Kasumi-1 (cell line): ENCODE measurements around the gene HSPA12A.
"Not testable (repeated sequence)": the region's sequence is repeated elsewhere in the genome, so short reads cannot be mapped to it uniquely, and the experiment has no call there.

Experiments used
- DNase-seq, 2 experiments: peaks; one replicate each; lab custom pipeline; 2025; lab: John Stamatoyannopoulos, UW

Gene HSPA12A

DNA sequence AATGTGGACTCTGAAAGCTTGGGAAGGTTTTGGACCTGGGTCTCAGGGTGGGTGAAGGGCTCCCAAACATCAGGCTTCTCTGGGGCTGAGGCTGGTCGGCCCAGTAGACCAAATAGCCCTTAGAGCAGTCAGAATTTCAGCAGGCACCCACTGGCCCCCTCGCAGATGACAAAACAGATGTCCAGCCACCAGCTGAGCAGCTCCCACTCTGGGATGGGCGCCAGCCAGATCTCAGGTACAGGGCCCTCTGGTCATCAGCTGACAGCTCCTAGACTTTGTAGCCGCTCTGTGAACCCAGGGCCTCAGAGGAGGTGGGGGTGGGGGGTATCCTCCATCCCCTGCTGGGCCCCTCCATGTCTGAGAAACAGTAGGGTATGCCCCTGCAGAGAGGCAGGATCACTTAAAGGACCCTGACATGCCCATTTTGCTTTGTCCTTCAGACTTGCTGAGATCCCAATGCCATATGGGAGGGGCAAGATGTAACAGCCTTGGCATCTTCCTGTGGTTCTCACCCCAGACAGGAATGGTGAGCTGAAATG lies 26.5 kb downstream of the HSPA12A start:
- no peak for DNase-seq

DNA sequence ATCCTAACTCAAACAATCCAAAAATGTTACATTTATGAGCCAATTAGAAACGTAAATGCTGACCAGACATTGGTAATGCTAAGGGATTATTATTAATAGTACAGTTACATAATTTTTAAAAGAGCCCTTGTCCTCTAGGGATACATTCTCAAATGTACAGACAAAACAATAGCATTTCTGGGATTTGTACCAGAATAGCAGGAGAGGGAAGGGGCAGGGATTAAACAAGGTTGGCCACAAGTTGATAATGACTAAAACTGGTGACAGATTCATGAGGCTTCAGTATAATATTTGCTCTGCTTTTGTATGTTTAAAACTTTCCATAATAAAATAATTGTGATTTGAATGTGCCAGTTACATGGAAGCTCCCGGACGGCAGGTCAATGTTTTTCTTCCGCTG lies 27.0 kb downstream of the HSPA12A start:
- no peak for DNase-seq

DNA sequence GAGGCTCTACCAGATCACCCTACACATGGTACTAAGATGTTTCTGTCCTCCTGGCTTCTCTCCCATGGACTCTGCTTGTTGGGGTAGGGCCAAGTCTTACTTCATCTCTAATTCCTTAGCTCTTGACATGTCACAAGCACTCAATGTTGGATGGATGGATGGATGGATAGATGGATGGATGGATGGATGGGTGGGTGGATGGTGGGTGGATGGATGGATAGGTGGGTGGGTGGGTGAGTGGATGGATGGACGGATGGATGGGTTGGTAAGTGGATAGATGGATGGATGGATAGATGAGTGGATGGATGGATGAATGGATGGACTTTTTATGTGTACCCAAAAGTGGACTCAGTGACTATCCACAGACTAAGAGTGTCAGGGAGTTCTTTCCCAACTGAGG lies 28.5 kb downstream of the HSPA12A start:
- DNase-seq: no peak

DNA sequence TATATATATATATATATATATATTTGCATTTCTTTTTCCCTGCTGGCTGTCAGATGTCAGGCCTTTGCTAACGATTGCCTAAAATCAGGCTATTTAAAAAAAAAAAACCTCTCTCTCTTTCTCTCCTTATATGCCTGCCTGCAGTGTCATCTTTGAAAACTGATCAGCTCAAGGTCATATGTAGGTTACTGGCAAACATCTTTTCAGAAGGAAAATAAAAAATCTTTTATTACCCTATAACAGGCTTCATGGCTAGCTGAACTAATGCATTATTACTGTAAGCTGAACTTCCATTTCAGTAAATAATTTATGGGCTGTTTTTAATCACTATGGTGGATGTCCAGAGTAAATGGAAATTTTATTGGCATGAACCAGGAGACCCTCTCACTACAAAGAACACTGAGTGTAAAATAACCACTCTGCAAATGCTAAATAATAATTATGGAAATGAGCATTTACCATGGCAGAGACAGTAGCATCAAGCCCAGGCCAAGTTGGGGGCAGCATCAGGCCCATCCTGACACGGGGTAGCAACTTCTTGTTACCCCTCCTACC lies 29.3 kb downstream of the HSPA12A start:
- DNase-seq: no peak

DNA sequence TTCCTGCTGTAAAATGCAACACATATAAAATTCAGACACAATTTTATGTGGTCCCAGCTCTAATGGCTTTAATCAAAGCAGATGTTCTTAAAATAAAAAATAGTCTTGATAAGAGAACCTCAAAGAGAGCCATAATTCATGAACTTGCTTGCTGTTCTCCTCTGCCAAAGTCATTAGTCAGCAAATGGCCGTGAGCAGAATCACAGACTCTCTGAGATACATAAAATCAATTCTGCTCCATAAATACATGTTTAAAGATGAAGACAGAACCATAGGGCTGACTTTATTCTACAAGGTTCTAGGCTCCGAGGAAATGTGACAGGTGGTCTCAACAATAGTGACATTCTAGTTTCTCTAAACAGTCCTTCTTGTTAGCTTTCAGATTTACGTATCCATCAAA lies 29.8 kb downstream of the HSPA12A start:
- DNase-seq: no peak

DNA sequence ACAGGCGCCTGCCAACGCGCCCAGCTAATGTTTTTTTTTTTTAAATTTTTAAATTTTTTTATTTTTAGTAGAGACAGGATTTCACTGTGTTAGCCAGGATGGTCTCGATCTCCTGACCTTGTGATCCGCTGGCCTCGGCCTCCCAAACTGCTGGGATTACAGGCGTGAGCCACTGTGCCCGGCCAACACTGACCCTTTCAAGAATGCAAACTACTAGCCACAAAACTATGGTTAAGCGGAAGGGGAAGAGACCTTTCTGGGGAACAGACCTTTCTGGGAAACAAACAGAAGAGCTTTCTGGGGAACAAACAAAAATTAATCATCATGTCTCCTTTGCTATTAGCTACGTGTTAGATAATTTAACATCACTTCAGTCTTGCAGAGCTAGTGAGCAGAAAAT lies 30.6 kb downstream of the HSPA12A start:
- DNase-seq: not testable (repeated sequence)

DNA sequence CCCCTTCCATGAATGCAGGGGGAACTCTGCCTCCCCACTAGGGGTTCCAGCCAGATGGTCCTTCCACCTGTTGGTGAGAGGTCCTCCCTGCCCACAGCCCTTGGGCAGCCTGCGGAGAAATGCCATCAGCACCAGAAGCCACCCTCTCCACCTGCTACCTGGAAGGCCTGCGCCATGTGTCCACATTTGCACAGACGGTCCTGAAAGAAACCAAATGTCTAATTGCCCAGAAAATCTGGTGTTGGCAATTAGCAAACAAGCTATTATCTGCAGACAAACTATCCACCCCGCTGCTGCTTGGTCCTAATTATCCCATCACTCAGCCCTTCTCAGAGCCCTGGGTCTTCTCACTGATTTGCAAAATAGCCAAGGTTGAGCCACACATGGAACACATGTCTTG lies 32.3 kb downstream of the HSPA12A start:
- DNase-seq: no peak

DNA sequence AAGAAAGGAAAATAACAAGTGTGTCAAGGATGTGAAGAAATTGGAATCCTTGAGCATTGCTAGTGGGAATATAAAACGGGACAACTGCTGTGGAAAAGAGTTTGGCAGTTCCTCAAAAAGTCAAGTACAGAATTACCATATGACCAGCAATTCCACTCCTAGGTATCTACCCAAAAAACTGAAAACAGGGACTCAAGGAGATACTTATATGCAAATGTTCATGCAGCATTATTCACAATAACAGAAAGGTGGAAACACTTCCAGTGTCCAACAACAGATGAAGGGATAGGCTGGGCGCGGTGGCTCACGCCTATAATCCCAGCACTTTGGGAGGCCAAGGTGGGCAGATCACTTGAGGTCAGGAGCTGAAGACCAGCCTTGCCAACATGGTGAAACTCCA lies 33.5 kb downstream of the HSPA12A start:
- no peak for DNase-seq

DNA sequence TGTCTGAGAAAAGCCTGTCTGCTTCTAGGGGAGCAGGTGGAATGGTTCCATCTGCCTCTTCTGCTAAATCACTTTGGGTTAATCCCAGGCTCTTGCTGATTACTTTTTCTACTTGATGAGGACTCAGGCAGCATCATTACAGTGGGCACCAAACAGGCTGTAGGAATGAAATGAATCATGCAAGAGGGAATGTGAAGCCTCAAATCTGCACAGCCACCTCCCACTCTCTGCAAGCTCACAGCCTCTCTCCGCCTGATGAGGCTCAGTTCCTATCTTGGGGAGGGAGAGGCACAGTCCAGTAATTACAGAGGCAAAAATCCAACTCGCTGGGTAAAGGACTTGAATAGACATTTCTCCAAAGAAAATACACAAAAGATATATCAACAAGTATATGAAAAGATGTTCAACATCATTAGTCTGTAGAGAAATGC lies 34.0 kb downstream of the HSPA12A start:
- DNase-seq: no peak

DNA sequence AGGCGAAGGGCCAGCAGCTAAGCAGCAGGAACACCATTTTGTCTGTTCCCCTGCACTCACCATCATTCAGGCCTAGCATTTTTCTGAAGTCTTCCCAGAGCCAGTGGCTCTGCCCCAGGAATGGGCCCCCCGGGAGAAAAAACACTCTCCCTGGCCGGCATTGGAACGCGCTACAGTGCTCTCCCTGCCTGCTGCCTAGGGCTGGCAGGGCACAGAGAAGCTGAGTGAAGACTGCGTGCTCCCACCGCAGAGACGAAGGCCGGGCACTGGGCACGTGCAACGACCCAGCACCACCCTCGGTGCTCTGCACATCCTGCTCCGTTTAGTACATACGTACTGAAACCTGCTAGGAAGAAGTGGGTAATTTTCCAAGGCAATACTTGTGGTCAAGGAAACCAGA lies 34.4 kb downstream of the HSPA12A start:
- no peak for DNase-seq

DNA sequence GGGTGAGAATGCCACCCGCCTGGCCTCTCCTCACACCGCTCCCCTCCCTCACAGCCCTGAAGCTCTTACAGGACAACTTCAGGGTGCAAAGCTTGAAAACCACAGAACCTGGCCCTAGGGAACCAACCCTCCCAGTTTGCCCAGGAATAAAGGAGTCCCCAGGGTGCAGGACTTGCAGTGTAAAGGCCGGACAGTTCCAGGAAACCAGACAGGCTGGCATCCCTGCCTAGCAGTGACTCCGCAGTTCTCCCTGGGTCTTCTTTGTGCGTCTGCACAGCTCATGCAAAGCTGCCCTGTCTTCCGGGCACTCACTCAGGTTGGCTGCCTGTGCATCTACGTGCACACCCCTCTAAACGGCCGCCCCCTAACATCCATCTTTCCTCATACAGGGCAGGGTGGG lies 36.1 kb downstream of the HSPA12A start:
- DNase-seq: no peak

DNA sequence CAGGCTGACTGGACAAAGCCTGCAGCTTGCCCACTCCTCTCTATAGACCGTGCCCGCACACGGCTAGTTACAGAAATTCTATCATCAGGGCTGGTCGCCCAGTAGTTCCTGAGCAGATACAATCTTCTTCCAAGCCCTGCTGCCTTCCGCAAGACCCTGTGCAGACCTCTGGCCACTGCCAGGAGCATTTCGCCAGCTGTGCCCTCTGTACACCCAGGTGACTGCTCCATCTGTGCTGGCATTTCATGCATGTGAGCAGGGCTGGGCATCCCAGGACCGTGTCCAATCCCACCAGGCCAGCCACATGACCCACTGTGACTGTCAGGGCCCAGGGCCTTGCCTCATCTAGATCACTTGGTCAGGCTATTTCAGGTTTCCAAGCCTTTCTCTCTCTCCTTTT lies 36.9 kb downstream of the HSPA12A start:
- DNase-seq: no peak

DNA sequence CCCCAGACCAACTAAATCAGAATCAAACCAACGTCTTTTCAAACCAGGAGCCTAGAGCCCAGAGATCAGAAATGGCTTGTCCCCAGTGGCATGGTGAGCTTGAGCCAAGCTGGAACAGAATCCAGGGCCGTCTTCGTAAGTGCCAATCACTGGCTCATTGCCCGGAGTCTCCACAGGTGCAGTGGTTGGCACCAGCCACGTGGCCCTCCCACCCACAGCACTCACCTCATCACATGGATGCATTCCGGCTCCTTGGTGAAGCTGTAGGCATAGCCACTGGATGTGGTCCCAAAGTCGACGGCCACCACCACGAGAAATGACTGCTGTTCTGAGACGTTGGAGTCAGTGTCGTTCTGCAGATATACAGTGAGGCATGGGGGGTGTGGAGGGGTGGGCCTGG lies 37.4 kb downstream of the HSPA12A start:
- no peak for DNase-seq

DNA sequence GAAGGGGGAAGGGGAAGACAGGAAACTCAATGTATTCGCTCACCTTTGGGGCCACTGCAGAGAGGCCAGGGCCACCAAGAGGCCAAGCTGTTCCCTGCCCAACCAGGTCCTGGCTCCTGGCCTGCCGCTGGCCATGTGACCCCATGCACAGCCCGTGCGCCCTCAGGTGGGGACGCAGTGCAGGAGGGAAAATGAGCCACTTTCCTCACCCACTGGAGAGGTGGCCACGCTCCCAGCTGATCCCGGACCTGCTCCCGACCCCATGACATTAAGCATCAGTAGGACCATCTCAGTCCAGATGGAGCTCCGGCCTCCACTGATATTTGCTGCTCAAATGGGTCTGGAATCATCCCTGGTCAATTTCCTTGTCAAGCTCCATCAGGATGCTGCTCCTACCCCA lies 40.2 kb downstream of the HSPA12A start:
- DNase-seq: no peak

DNA sequence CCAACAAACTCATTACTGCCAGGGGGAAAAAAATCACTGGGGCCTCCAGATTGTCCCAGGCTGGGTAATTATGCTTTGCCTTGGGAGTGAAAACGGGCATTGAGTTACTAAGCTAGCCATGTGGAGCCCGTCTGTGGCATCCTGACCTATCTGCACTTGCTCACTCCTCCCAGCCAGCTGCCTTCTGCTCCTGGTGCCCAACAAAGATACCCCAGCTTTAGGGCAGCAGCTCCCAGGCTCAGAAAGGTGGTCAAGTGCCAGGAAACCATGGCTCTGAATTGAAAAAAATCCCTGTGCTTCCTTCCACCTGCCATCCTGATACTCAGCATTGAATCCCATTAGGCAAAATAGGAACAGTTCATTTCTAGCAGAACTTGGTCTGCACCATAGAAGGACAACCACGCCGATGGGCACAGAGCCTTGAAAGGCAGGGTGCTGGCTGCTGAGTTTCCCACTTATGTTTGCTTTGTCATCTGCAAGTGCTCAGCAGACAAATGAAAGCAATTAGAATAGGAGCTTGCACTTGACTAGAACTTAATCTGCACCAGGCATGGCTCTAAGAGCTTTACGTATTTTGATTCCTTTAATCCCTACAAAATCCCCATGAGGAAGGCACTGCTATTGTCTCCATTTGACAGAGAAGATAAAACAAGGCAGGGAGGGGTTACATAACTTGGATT lies 42.8 kb downstream of the HSPA12A start:
- DNase-seq: no peak

DNA sequence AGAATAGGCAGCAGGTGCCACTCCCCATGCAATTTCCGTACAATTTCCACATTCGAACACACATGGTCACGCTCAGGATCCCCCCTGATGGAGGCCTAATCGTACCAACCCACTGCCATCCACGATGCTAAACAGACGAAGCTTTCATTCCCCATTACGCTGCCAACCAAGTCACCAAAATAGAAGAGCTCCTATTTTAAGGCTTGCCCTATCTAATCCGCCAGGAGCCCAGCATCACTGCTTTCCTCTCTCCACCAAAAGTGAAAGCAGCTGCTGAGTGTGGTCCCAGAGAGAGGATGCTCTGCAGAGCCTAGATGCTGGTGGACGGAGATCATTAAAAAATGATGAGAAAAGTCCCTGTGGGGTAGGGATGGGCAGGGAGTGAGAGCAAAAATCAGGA lies 43.3 kb downstream of the HSPA12A start:
- DNase-seq: no peak

DNA sequence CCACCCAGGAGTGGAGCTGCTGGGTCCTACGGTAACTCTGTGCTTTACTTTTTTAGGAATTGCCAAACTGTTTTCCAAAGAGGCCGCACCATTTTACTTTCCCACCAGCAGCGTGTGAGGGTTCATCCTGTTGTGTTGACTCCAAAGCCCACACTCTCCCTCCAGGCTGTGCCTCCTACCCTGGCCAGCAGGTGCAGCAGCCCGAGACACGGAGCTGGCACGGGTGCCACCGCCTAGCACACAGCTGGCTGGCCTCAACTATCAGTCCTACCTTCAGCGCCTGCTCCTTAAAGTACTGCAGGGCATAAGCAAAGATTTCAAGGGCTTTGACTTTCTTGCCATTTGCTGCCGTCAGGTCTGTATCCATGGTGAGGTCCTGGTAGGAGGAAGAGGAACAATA lies 44.0 kb downstream of the HSPA12A start:
- no peak for DNase-seq

DNA sequence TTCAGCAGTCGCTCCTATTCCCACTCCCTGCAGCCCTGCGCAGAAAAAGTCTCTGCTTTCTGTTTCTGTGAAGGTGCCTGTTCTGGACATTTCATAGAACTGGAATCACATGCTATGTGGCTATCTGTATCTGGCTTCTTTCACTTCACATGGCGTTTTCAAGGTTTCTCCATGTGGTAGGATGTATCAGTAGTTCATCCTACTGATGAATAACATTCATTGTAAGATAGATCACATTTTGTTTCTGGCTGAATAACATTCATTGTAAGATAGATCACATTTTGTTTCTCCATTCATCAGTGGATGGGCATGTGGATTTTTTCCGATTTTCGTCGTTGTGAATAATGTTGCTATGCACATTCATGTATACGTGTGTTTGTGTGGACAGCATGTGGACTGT lies 44.5 kb downstream of the HSPA12A start:
- DNase-seq: no peak

DNA sequence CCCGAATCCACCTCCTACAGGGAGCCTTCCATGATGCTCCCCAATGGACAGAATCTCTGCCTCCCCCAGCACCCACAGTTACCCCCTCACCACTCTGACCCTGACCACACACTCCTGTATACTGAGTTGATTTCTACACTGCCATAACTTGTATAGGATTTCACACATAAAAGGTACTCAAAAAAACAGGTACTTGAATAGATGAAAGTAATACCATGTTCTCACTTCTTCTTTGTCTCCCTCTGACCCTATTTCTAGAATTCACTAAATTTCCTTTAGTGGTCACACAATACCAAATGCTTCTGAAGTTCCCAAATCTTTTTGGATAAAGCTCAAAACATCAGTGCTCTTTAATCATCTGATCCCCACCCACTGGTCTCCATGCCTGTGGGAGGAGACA lies 45.4 kb downstream of the HSPA12A start:
- no peak for DNase-seq

DNA sequence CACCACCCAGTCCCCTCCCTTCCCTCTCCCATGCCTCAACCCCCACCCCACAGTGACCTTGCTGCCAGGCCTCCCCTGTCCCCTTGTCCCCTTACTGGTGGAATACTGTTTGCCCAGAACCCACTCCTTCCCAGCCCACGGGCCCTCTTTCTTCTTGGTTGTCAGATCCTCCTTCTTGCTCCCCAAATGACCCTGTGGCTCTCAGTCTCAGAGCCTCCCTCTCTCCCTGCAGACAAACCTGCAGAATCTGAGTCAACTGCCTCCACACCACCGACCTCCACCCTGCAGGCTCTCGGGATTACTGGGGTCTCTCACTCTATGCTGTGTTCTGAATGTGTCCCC lies 47.5 kb downstream of the HSPA12A start:
- DNase-seq: no peak

DNA sequence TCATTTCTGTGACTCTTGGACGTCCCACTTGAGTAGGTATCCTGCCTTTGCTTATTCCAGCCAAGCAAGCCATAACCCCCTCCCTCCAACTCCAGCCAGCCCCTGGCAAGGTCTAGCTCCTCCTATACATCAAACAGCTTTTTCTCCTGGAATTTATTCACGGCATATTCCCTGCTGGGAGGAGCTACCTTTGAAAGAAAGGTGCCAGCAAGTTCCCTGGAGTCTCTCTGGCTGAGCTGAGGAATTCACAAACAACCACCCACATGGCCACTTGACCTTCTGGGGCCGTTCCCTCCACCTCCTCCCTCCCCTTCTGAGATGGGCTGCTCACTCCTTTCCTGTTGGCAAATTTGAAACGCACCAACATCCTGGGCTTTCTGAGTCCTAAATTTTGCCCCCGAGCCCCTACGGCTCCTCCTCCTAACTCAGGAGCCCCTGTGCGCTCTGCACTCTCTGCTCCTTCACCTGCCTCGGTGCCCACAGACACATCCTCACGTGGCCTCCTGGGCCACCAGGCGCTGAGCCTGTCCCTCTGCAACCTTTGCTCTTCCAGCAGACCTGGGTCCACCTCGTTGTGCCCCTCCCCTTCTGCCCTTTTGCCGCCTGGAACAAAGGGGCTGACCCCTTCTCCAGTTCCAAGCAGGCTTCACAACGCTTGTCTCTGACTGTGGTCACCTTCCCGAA lies 48.0 kb downstream of the HSPA12A start:
- DNase-seq: no peak

DNA sequence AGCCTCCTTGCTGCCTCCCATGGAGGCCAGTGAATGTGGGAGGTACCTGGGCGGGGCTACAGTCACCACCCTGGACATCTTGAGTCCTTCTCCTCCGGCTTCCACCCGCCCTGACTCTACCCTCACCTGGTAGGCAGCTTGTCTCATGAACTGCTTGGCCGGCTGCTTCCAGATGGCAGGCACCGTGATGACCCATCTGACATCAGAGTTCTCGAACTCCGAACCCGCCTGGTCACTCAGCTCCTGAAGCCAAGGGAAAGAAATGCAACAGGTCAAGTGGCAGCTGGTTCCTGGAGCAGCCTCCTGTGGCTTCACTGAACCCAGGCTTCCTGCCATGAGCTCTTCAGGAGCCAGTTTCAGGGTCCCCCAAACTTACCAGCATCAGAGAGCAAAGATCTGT lies 50.1 kb downstream of the HSPA12A start:
- DNase-seq: no peak

DNA sequence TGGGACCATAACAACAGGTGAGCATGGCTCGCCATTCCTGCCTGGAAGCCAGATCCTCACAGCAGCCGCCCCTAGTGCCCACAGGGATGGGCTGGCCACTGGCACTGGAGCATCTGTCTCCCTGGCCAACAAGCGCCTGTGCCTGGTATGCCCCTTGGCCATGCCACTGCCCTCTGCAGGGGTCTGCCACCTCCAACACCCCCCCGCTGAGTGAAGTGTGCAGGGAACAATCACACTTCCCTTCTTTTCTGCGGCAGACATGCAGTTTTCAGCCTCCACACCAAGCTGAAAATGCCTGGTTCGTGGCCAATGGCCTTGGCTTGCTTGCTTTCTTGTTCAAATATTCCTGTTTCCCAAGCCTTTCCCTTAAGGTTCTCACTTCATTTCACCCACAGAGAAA lies 50.7 kb downstream of the HSPA12A start:
- no peak for DNase-seq
